SK-N-SH (cell line): Measurements from ENCODE around the gene MARF1. TPM values are rescaled to one million over a fixed set of nuclear protein-coding genes. Genes with fewer than 3 reads are reported as not detected.

Experiments
- CTCF ChIA-PET: fragments of 300-600, 350-600 bp; formaldehyde crosslinking; extraction: SDS; loops from one replicate; lab custom pipeline; 2021; lab: Yijun Ruan, JAX
- POLR2A ChIA-PET: fragments of 350-600 bp; sonication (Branson Sonifier 250); formaldehyde crosslinking; extraction: SDS; loops from one replicate; lab custom pipeline; 2020; ENCODE audit warnings: antibody characterized with exemption, inconsistent platforms; lab: Yijun Ruan, JAX
- DNase-seq: peaks from one replicate; pipeline ENCODE4 v3.0.0; 2012
- H2AFZ ChIP-seq: fragments of 200-600 bp; sonication (generic); 2 replicates; pipeline ENCODE4 v1.8.1; 2016; ENCODE audit warnings: antibody characterized with exemption, mild to moderate bottlenecking, low read depth
- H3F3A ChIP-seq: fragments of 200-600 bp; sonication (generic); replicated peaks from 2 replicates; pipeline ENCODE3; 2016; ENCODE audit warnings: antibody characterized with exemption, mild to moderate bottlenecking; ENCODE audit not compliant: insufficient read depth
- H3K27ac ChIP-seq, 2 experiments: fragments of 200-500 bp in 1 of 2; fragments of 200-600 bp in 1 of 2; sonication (Bioruptor generic) in 1 of 2; sonication (generic), shearing (Covaris generic) in 1 of 2; 2 replicates each; pipeline versions ENCODE4 v1.5.1 to v1.6.1; 2014 to 2016; ENCODE audit warnings: low read depth in 2 of 2, inconsistent platforms in 1 of 2, low read length in 1 of 2, mild to moderate bottlenecking in 1 of 2, mixed read lengths in 1 of 2
- H3K27me3 ChIP-seq: fragments of 200-600 bp; sonication (generic), shearing (Covaris generic); 2 replicates; pipeline ENCODE4 v1.6.1; 2016; ENCODE audit warnings: mixed run types; ENCODE audit not compliant: insufficient read depth
- H3K36me3 ChIP-seq, 2 experiments: fragments of 200-500 bp in 1 of 2; fragments of 200-600 bp in 1 of 2; sonication (Bioruptor generic) in 1 of 2; sonication (generic) in 1 of 2; replicated peaks in 1 of 2; 2 replicates each; pipeline versions ENCODE3 to v1.5.1; 2014 to 2016; ENCODE audit warnings: low read length in 1 of 2, mild to moderate bottlenecking in 1 of 2; ENCODE audit not compliant: insufficient read depth in 2 of 2, control insufficient read depth in 1 of 2
- H3K4me1 ChIP-seq, 2 experiments: fragments of 200-500 bp in 1 of 2; fragments of 200-600 bp in 1 of 2; sonication (Bioruptor generic) in 1 of 2; sonication (generic), shearing (Covaris generic) in 1 of 2; 2 replicates each; pipeline versions ENCODE4 v1.5.1 to v1.6.1; 2014 to 2016; ENCODE audit warnings: low read depth in 1 of 2, low read length in 1 of 2, mixed run types in 1 of 2; ENCODE audit not compliant: insufficient read depth in 2 of 2, control insufficient read depth in 1 of 2
- H3K4me2 ChIP-seq: fragments of 200-600 bp; sonication (generic), shearing (Covaris generic); 2 replicates; pipeline ENCODE4 v1.6.1; 2017; ENCODE audit warnings: mixed run types
- H3K4me3 ChIP-seq, 2 experiments: fragments of 200-500 bp in 1 of 2; fragments of 200-600 bp in 1 of 2; sonication (Bioruptor generic) in 1 of 2; sonication (generic), shearing (Covaris generic) in 1 of 2; 2 replicates each; pipeline versions ENCODE4 v1.5.1 to v1.8.1; 2014 to 2016; ENCODE audit warnings: low read depth in 2 of 2, inconsistent platforms in 1 of 2, low read length in 1 of 2, mild to moderate bottlenecking in 1 of 2, mixed read lengths in 1 of 2, moderate library complexity in 1 of 2
- H3K79me2 ChIP-seq: fragments of 200-600 bp; sonication (generic); 2 replicates; pipeline ENCODE4 v1.8.1; 2017; ENCODE audit warnings: mild to moderate bottlenecking; ENCODE audit not compliant: insufficient read depth
- H3K9ac ChIP-seq: fragments of 200-600 bp; sonication (generic); 2 replicates; pipeline ENCODE4 v1.6.1; 2017; ENCODE audit warnings: mixed run types
- H3K9me2 ChIP-seq: fragments of 200-600 bp; sonication (generic); 2 replicates; pipeline ENCODE4 v1.6.1; 2017; ENCODE audit warnings: mixed run types
- H3K9me3 ChIP-seq: fragments of 200-600 bp; sonication (generic); 2 replicates; pipeline ENCODE4 v1.6.1; 2017; ENCODE audit warnings: mixed run types, mild to moderate bottlenecking, moderate library complexity
- H4K20me1 ChIP-seq: fragments of 200-600 bp; sonication (generic); 2 replicates; pipeline ENCODE4 v1.6.1; 2017; ENCODE audit warnings: mild to moderate bottlenecking, mixed run types; ENCODE audit not compliant: insufficient read depth
- CTCF ChIP-seq: fragments of 200-600 bp; sonication (generic); IDR thresholded peaks from 2 replicates; pipeline ENCODE4 v1.6.1; 2017; ENCODE audit warnings: antibody characterized with exemption, mild to moderate bottlenecking, moderate library complexity
- FOXJ3 ChIP-seq: sonication (generic); formaldehyde crosslinking; IDR thresholded peaks from 2 replicates; pipeline ENCODE4 v1.5.1; 2020; ENCODE audit warnings: mild to moderate bottlenecking, missing genetic modification reagents
- FOXM1 ChIP-seq: IDR thresholded peaks from 2 replicates; pipeline ENCODE4 v1.4.0; 2012; ENCODE audit warnings: low read depth, mild to moderate bottlenecking
- MEF2A ChIP-seq: IDR thresholded peaks from 2 replicates; pipeline ENCODE4 v1.4.0; 2012; ENCODE audit warnings: low read depth, borderline replicate concordance
- MXI1 ChIP-seq: IDR thresholded peaks from 2 replicates; pipeline ENCODE4 v1.6.1; 2012; ENCODE audit warnings: mild to moderate bottlenecking, low read depth, low read length, improper control_type of control experiment
- RCOR1 ChIP-seq: fragments of 150-350 bp; IDR thresholded peaks from 2 replicates; pipeline ENCODE4 v1.6.1; 2017; ENCODE audit warnings: antibody characterized with exemption, low read length
- RFX5 ChIP-seq: IDR thresholded peaks from 2 replicates; pipeline ENCODE4 v1.6.1; 2012; ENCODE audit warnings: mild to moderate bottlenecking, improper control_type of control experiment, low read length
- RXRA ChIP-seq: IDR thresholded peaks from 2 replicates; pipeline ENCODE4 v1.4.0; 2012; ENCODE audit warnings: low read depth, mild to moderate bottlenecking, borderline replicate concordance
- USF1 ChIP-seq: IDR thresholded peaks from 2 replicates; pipeline ENCODE4 v1.4.0; 2012; ENCODE audit warnings: low read depth, borderline replicate concordance
- USF2 ChIP-seq: fragments of 150-350 bp; IDR thresholded peaks from 2 replicates; pipeline ENCODE4 v1.6.1; 2017; ENCODE audit warnings: antibody characterized with exemption, low read length, low read depth, borderline replicate concordance
- WGBS: methylation state at CpG from one replicate; pipeline ENCODE4 v1.1.6; 2017; ENCODE audit warnings: low lambda C conversion rate; 5-methylcytosine and 5-hydroxymethylcytosine counted together
- polyA plus RNA-seq, 3 experiments: library from polyadenylated mRNA; depleted of rRNA; stranded (reverse); fragments of >200 nt; gene quantifications; 2 replicates each; pipeline ENCODE4 v1.2.3, GENCODE V29; 2012

Gene MARF1
- polyA plus RNA-seq, 1 of the 3 experiments (the other 2 are of a cell fraction) = 10.3 TPM

GRCh38 chr16:15545544-15545943 is 97.4 kb downstream of the MARF1 start (continued):
- TF ChIP-seq FOXM1 (no peak), USF2 (no peak), CTCF (no peak)

- POLR2A ChIA-PET = no interaction called here
- H3K27ac ChIP-seq = no peak overlapping the region
- no peak for DNase-seq
- H3K4me3 ChIP-seq = no peak overlapping the region
- H3K79me2 ChIP-seq = no peaks in the 10 kb centered on the region
- 98% methylated on average over 5 of the region's 5 CpGs for WGBS
- no peak overlapping the region for H3K4me2 ChIP-seq
- TF ChIP-seq MEF2A (no peak), FOXJ3 (CRISPR knock-in tag) (no peak), USF1 (no peak), MXI1 (no peak), RCOR1 (no peak), RXRA (no peak), RFX5 (no peak)
- TF ChIP-seq, all 33 proteins: peak for 0
- Histone ChIP-seq H3K27me3 (no peaks in the 10 kb centered on the region), H3F3A (no peaks in the 10 kb centered on the region), H3K9me2 (no peaks in the 10 kb centered on the region), H3K4me1 (no peaks in the 10 kb centered on the region; a peak in 1 of 4 replicates), H2AFZ (no peak overlapping the region), H4K20me1 (no peaks in the 10 kb centered on the region), H3K9ac (no peak overlapping the region), H3K36me3 (no peaks in the 10 kb centered on the region), H3K9me3 (no peaks in the 10 kb centered on the region)
- CTCF ChIA-PET = no interaction called here
These were observed 98.5 kb downstream of the MARF1 start for GRCh38 chr16:15544405-15544804.

Other genes with a start within 250 kb of the MARF1 start
- gene MPV17L, start 247.4 kb downstream of the MARF1 start, polyA plus RNA-seq (2012; rRNA removed) = 0.43 and 0.57 TPM in 2 replicates
- gene BMERB1, start 208.6 kb downstream of the MARF1 start, polyA plus RNA-seq (2012; rRNA removed) = 33.9 and 41.4 TPM in 2 replicates
- gene NDE1, start 7.1 kb upstream of the MARF1 start, polyA plus RNA-seq (2012; rRNA removed) = 18.8 and 27.9 TPM in 2 replicates
- 0.02 TPM in 1 of 2 replicates, not detected in the other for gene MYH11, start 213.9 kb upstream of the MARF1 start, polyA plus RNA-seq (2012; rRNA removed)
- gene CEP20, start 245.4 kb upstream of the MARF1 start, polyA plus RNA-seq (2012; rRNA removed) = 14.8 and 19.5 TPM in 2 replicates